Effector memory CD8-positive, alpha-beta T cell (primary cell): ENCODE data around the gene PDE9A.

Experiments
- ATAC-seq: fragments of 150-1000 bp; cut with Tn5 transposase; replicated peaks from 2 replicates; pipeline ENCODE4 v1.10.0; 2021; ENCODE audit warnings: mild to moderate bottlenecking, moderate library complexity
- DNase-seq, 3 experiments: peaks; one replicate each; pipeline ENCODE4 v3.0.0; 2021
- H3K27ac Mint-ChIP-seq, 2 donors: one replicate each; pipeline ENCODE4 v1.8.0; 2022; ENCODE audit warnings: mild to moderate bottlenecking in 2 of 2, mixed read lengths in 2 of 2, moderate library complexity in 2 of 2
- H3K27me3 Mint-ChIP-seq, 2 donors: one replicate each; pipeline ENCODE4 v1.8.0; 2022; ENCODE audit warnings: mixed read lengths in 2 of 2
- H3K36me3 Mint-ChIP-seq: one replicate; pipeline ENCODE4 v1.8.0; 2022; ENCODE audit warnings: mild to moderate bottlenecking, moderate library complexity, mixed read lengths; ENCODE audit not compliant: insufficient read depth
- H3K4me1 Mint-ChIP-seq, 2 donors: one replicate each; pipeline ENCODE4 v1.8.0; 2022; ENCODE audit warnings: low read depth in 2 of 2, mixed read lengths in 2 of 2
- H3K4me3 Mint-ChIP-seq, 2 donors: one replicate each; pipeline ENCODE4 v1.8.0; 2022; ENCODE audit warnings: mild to moderate bottlenecking in 2 of 2, mixed read lengths in 2 of 2, moderate library complexity in 2 of 2
- H3K9me3 Mint-ChIP-seq, 2 donors: one replicate each; pipeline ENCODE4 v1.8.0; 2022; ENCODE audit warnings: mixed read lengths in 2 of 2

The PDE9A gene

DNA sequence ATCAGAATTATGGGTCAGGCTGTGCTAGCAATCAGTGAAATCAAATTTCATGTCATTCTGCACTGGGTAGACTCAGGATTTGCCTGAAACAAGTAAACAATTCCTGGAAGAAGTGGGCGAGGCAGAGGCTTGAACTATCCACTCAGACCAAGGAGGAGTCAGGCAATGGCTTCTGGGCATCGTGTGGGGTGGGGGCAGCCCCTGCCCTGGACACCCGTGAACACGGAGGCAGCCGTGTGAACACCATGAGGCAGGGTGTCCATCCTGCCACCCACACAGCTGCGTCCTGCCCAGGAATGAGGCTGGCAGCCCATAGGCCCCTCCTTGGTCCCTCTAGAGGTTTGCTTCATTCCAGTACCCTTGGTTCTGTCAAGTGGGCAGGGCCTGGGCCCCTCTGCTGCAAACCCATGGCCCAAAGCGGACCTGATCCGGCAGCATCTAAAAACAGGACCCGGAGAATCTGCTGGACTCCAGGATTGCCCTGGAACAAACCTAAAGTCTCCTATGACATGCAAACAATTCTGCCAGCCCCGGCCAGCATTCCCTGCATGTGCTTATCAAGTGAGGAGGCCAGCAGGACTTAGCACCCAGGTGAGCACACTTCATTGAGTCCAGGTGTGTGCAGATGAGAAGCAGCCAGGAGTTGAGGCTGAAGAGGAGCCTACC is 69.5 kb downstream of the PDE9A start:
- ATAC-seq (no peak), DNase-seq (no peak)
- H3K27me3 Mint-ChIP-seq = peaks cover 29 to 74% of the 10 kb centered on the region in 2 donors
- no peak overlapping the region for H3K4me3 Mint-ChIP-seq
- H3K27ac Mint-ChIP-seq = no peak overlapping the region
- H3K9me3 Mint-ChIP-seq = no peaks in the 10 kb centered on the region
- H3K4me1 Mint-ChIP-seq = no peaks in the 10 kb centered on the region
- H3K36me3 Mint-ChIP-seq = no peaks in the 10 kb centered on the region

DNA sequence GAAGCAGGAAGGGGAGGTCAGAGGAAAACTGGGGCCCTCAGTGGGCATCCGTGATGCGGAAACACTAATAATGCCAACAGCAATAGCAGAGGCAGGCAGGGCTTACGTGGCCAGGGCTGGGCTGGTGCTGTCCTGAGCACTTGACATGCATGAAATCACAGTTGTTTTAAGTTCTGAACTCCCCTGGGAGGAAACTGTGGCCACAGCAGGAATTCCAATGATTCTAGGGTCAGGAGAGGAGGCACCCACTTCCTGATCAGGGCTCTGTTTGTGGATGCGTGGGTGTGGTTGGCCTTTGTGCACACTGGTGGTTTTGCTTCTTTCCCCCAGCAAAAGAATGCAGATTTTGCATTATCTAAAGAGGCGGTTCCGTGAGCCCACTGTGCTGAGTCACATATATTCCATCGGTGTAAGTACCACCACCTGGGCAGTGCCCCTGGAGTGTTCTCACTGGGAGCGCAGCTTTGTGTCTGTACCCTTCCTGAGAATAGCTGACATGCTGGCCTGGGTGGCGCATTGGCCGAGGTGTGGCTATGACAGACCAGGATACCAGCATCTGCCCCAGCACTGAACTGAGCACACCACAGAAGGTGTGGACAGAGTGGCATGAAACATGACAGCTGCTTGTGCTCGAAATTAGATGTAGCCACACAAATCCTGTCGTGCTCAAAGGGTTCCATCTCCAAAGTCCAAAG is 71.0 kb downstream of the PDE9A start:
- ATAC-seq = no peak
- H3K9me3 Mint-ChIP-seq = no peaks in the 10 kb centered on the region
- H3K27ac Mint-ChIP-seq = no peak overlapping the region
- DNase-seq = no peak
- no peaks in the 10 kb centered on the region for H3K36me3 Mint-ChIP-seq
- H3K4me3 Mint-ChIP-seq = no peak overlapping the region
- peaks cover 34 to 73% of the 10 kb centered on the region in 2 donors for H3K27me3 Mint-ChIP-seq
- H3K4me1 Mint-ChIP-seq = no peaks in the 10 kb centered on the region

GRCh38 chr21:42725416-42725930 is 72.1 kb downstream of the PDE9A start:
- Mint-ChIP-seq H3K4me1 (no peaks in the 10 kb centered on the region), H3K9me3 (no peaks in the 10 kb centered on the region), H3K4me3 (no peak overlapping the region), H3K27me3 (peaks cover 35 to 74% of the 10 kb centered on the region in 2 donors), H3K27ac (no peak overlapping the region), H3K36me3 (no peaks in the 10 kb centered on the region)
- ATAC-seq = no peak
- no peak for DNase-seq

DNA sequence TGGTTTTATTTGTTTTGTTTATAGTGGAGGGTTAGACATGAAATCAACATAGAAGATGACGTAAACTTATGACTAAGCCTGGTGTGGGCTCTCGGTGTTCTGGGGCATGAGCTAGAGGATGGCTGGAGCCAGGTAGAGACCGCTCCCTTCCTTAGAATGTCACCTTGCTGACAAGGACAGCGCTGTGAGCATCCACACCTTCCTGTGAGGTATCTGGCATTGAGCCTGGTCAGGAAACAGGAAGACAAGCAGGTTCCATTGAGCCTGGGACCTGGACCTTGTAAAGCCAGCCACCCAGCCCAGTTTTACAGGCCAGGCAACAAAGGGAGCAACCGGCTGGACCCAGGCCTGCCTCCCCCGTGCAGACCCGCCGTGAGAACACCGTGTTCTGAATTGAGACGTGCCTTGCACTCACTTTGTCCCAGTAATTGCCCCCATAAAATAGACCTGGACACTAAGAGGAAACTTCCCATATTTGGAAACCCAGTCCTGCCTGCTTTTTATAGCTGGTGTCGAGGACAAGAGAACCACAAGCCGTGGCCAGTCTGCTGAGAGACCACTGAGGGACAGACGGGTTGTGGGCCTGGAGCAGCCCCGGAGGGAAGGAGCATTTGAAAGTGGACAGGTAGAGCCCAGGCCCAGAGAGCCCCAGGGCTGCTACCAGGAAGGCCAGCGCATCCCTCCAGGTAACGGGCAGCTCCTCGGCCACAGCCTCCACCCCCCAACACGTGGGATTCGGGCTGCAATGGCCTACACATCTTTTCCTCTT is 78.0 kb downstream of the PDE9A start:
- no peak overlapping the region for H3K4me3 Mint-ChIP-seq
- no peaks in the 10 kb centered on the region for H3K9me3 Mint-ChIP-seq
- no peak for ATAC-seq
- H3K27ac Mint-ChIP-seq = no peak overlapping the region
- no peaks in the 10 kb centered on the region for H3K36me3 Mint-ChIP-seq
- H3K4me1 Mint-ChIP-seq = peaks cover 11 to 15% of the 10 kb centered on the region in 2 donors
- no peak for DNase-seq
- H3K27me3 Mint-ChIP-seq = peaks cover 22 to 27% of the 10 kb centered on the region in 2 donors

DNA sequence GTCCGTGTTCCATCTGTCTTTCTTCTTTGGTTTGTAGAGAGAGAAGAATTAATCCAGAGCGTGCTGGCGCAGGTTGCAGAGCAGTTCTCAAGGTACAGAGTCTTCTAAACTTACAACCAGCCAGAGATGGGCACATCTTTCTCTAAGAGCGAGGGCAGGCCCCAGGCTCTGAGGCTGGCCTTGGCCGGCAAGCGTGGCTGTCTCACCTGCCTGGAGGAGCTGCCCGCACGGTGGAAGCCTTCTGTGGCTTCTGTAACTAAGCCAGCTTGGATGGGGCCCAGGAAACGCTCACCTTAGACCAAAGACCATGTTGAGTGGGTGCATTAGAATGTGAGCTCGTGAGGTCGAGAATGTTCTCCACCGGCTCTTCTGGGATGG is 78.6 kb downstream of the PDE9A start:
- no peak overlapping the region for H3K27ac Mint-ChIP-seq
- H3K9me3 Mint-ChIP-seq = no peaks in the 10 kb centered on the region
- H3K4me1 Mint-ChIP-seq = peaks cover 11 to 15% of the 10 kb centered on the region in 2 donors
- no peak overlapping the region for H3K4me3 Mint-ChIP-seq
- H3K27me3 Mint-ChIP-seq = peaks cover 22% of the 10 kb centered on the region in 2 donors
- no peaks in the 10 kb centered on the region for H3K36me3 Mint-ChIP-seq
- ATAC-seq (no peak), DNase-seq (no peak)

GRCh38 chr21:42733037-42733627 is 79.7 kb downstream of the PDE9A start:
- Mint-ChIP-seq H3K4me1 (peaks cover 17 to 20% of the 10 kb centered on the region in 2 donors), H3K4me3 (no peak overlapping the region), H3K9me3 (no peaks in the 10 kb centered on the region), H3K27ac (no peak overlapping the region), H3K27me3 (peaks cover 14 to 16% of the 10 kb centered on the region in 2 donors), H3K36me3 (no peaks in the 10 kb centered on the region)
- DNase-seq (no peak), ATAC-seq (no peak)

DNA sequence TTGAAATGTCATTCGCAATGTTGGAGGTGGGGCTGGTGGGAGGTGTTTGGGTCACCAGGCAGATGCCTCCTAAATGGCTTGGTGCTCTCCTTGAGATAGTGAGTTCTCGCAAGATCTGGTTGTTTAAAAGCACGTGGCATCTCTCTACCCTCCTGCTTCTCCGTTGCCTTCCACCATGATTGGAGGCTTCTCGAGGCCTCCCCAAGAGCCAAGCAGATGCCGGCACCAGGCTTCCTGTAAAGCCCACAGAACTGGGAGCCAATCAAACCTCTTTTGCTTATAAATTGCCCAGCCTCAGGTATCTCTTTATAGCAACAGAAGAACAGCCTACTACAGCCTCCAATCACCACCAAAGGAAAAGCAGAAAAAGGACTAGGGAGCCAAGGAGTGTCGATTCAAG is 80.5 kb downstream of the PDE9A start:
- DNase-seq (no peak), ATAC-seq (no peak)
- Mint-ChIP-seq H3K27me3 (peaks cover 12 to 16% of the 10 kb centered on the region in 2 donors), H3K4me1 (peaks cover 20 to 25% of the 10 kb centered on the region in 2 donors), H3K4me3 (no peak overlapping the region), H3K36me3 (no peaks in the 10 kb centered on the region), H3K27ac (no peak overlapping the region), H3K9me3 (no peaks in the 10 kb centered on the region)

- no peak for ATAC-seq
- H3K27me3 Mint-ChIP-seq = peaks cover 7 to 12% of the 10 kb centered on the region in 2 donors
- H3K9me3 Mint-ChIP-seq = no peaks in the 10 kb centered on the region
- no peak for DNase-seq
- peak overlapping the region; percentile 11 to 37 for H3K27ac Mint-ChIP-seq
- H3K4me3 Mint-ChIP-seq = peak overlapping the region; percentile 28 to 55
- H3K36me3 Mint-ChIP-seq = no peaks in the 10 kb centered on the region
- peaks cover 20 to 25% of the 10 kb centered on the region in 2 donors for H3K4me1 Mint-ChIP-seq
Measured at GRCh38 chr21:42734323-42734971, 81.0 kb downstream of the PDE9A start.

DNA sequence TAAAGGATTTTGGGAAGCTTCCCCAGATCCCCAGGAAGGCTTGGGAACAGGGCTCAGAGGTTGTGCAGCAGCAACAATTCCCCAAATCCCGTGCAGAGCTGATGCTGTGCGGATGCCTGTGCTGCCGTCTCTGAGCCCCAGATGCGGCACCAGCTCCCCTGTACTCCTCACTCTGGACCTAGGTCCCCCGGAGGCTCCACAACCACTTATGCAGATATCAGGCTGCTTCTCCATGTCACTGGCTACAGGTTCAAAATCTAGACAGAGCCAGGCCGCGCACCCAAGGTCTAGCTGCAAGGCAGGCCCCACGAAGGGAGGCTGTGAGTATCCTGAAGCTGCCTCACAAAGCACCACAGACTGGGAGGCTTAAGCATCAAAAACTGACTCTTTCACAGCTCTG is 81.6 kb downstream of the PDE9A start:
- ATAC-seq (no peak), DNase-seq (no peak)
- peaks cover 20 to 25% of the 10 kb centered on the region in 2 donors for H3K4me1 Mint-ChIP-seq
- peaks cover under 1 to 8% of the 10 kb centered on the region in 2 donors for H3K27me3 Mint-ChIP-seq
- no peaks in the 10 kb centered on the region for H3K36me3 Mint-ChIP-seq
- peak overlapping the region in 1 of 2 donors; percentile 55 for H3K4me3 Mint-ChIP-seq
- H3K27ac Mint-ChIP-seq = peak overlapping the region; percentile 11 to 37
- H3K9me3 Mint-ChIP-seq = no peaks in the 10 kb centered on the region

- H3K4me1 Mint-ChIP-seq = peaks cover 20 to 25% of the 10 kb centered on the region in 2 donors
- no peaks in the 10 kb centered on the region for H3K9me3 Mint-ChIP-seq
- no peaks in the 10 kb centered on the region for H3K36me3 Mint-ChIP-seq
- peak overlapping the region; percentile 37 to 47 for H3K27ac Mint-ChIP-seq
- H3K4me3 Mint-ChIP-seq = no peak overlapping the region
- DNase-seq (no peak), ATAC-seq (no peak)
- peaks cover 0 to 8% of the 10 kb centered on the region in 2 donors for H3K27me3 Mint-ChIP-seq
Measured at GRCh38 chr21:42735944-42736343, 82.5 kb downstream of the PDE9A start.

DNA sequence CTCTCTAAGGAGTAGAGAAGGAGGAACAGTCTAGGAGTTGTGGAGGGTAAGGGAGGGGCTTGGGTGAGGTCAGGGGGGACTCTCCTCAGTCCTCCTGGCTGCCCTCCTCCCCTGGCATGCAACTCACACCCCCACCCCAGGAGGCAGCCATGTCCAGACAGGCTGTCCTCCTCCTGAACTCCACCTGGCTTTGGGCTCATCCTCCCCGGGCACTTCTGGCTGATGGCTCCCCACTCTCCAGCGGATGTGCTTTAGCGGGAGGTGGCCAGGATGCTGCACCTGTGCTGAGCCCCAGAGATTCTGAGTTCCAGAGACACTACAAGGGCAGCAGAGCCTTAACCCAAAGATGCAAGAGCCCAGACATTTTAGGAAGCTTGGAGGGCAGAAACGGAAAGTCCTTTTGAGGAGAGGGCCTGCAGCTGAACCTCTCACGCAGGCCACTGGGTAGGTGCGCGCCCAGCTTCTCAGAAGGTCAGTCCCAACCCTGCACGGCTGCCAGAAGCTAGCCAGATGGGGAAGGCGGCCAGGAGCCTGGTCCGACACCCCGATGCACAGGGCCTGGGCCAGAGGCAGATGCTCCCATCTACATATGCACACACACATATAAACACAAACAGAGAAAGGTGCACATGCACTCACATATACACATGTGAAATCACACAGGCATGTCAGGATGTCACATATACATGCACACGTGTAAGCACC is 83.4 kb downstream of the PDE9A start:
- Mint-ChIP-seq H3K9me3 (no peaks in the 10 kb centered on the region), H3K4me3 (no peak overlapping the region), H3K4me1 (peaks cover 20 to 25% of the 10 kb centered on the region in 2 donors), H3K27ac (peak overlapping the region in 1 of 2 donors; percentile 47), H3K27me3 (peaks cover 0 to 8% of the 10 kb centered on the region in 2 donors), H3K36me3 (no peaks in the 10 kb centered on the region)
- DNase-seq = no peak
- ATAC-seq = no peak

DNA sequence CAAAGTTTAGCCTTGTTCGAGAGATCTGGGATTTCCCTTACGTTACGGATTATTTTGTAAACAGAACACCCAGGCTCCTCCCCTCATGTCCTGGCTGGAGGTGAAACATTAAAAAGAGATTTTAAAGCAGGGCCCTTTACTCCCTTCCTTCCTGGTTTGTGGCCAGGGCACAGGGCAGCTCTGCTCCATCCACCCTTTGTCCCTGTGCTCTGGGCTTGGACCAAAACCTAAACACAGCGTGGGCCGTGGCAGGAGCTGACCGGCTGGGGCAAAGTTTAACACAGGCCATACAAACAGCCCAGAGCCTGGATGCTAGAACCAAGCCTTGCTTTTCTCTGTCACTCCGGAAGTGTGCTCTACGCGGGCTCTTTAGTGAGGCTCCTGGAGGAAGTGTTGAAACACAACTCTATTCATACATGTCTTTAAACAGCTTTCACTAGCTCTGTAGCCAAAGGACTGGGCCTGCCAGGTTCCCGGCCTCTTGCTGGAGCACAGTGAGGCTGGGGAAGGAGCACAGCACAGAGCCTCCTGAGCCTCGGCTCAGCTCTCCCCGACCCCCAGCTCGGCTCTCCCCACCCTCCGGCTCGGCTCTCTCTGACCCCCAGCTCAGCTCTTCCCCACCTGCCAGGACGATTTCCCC is 84.7 kb downstream of the PDE9A start:
- ATAC-seq (peak; percentile 90), DNase-seq (peak in 1 of 3 experiments; percentile 17)
- H3K4me1 Mint-ChIP-seq = peaks cover 20 to 25% of the 10 kb centered on the region in 2 donors
- H3K9me3 Mint-ChIP-seq = no peaks in the 10 kb centered on the region
- peak overlapping the region; percentile 67 to 74 for H3K4me3 Mint-ChIP-seq
- peak overlapping the region; percentile 94 to 99 for H3K27ac Mint-ChIP-seq
- no peaks in the 10 kb centered on the region for H3K27me3 Mint-ChIP-seq
- H3K36me3 Mint-ChIP-seq = no peaks in the 10 kb centered on the region
